Small intestine (tissue), 4 donors: ENCODE data around the gene HOTAIR. TPM values are rescaled to one million over a fixed set of nuclear protein-coding genes. Genes with fewer than 3 reads are reported as not detected.

Experiments
- polyA plus RNA-seq, 4 donors: library from polyadenylated mRNA; stranded (reverse) in 3 of 4; unstranded in 1 of 4; fragments of 200-250 nt in 3 of 4; fragments of 120-200 nt in 1 of 4; gene quantifications; one replicate each; pipeline versions ENCODE4 v1.2.1 to v1.2.3, GENCODE V29; 2013
- donor health status: healthy with polysubstance abuse.
- donor health status: Bipolar disorder and iron deficiency.
- donor health status: healthy.

Gene HOTAIR
- polyA plus RNA-seq, 4 donors, result 0.24 TPM; not detected in 3

Other genes starting within 250 kb of the HOTAIR start
- gene CALCOCO1, start 247.5 kb downstream of the HOTAIR start, polyA plus RNA-seq, result 10 to 100 TPM; 45.1 to 81.3 (median 46.6) TPM
- not detected for gene CISTR, start 223.0 kb downstream of the HOTAIR start, polyA plus RNA-seq
- gene HOXC13, start 36.1 kb downstream of the HOTAIR start, polyA plus RNA-seq, result not detected
- gene HOXC12, start 20.1 kb downstream of the HOTAIR start, polyA plus RNA-seq, result not detected
- 1 to 10 TPM in 1 of 4 donors, under 1 TPM in 3; 0.03 to 1.1 (median 0.63) TPM for gene HOXC11, start 1.8 kb downstream of the HOTAIR start, polyA plus RNA-seq
- gene HOXC10, start 10.2 kb upstream of the HOTAIR start, polyA plus RNA-seq, result 1 to 10 TPM in 1 of 4 donors, not detected in 3; 1.2 TPM
- gene HOXC9, start 25.2 kb upstream of the HOTAIR start, polyA plus RNA-seq, result 1 to 10 TPM in 1 of 4 donors, not detected in 3; 2.2 TPM
- gene HOXC8, start 34.0 kb upstream of the HOTAIR start, polyA plus RNA-seq, result 1 to 10 TPM in 1 of 4 donors, under 1 TPM in 1, not detected in 2; 0.03 to 3.6 TPM
- gene HOXC6, start 53.5 kb upstream of the HOTAIR start, polyA plus RNA-seq, result 10 to 100 TPM in 1 of 4 donors, 1 to 10 TPM in 2, not detected in 1; 1.5 to 10.4 (median 1.9) TPM
- under 1 TPM in 2 of 4 donors, not detected in 2; 0.63 to 0.65 TPM for gene HOXC5, start 58.1 kb upstream of the HOTAIR start, polyA plus RNA-seq
- gene HOXC4, start 78.9 kb upstream of the HOTAIR start, polyA plus RNA-seq, result 1 to 10 TPM in 2 of 4 donors, under 1 TPM in 1, not detected in 1; 0.54 to 8.2 (median 1.1) TPM
- 10 to 100 TPM; 25.9 to 83.9 (median 52.1) TPM for gene SMUG1, start 214.0 kb upstream of the HOTAIR start, polyA plus RNA-seq